WTC11 (cell line): ENCODE data around the gene PPARA. TPM values are rescaled to one million over a fixed set of nuclear protein-coding genes. Genes with fewer than 3 reads are reported as not detected.

ENCODE experiments used
- ATAC-seq: fragments of 200-7000 bp; cut with Tn5 transposase; 2 replicates; pipeline ENCODE4 v1.10.0; 2021; ENCODE audit warnings: mild to moderate bottlenecking, moderate library complexity
- CTCF ChIA-PET: fragments of 300-600 bp; sonication (Branson Sonifier 250); formaldehyde crosslinking; loops from one replicate; lab custom pipeline; 2021; ENCODE audit warnings: antibody characterized with exemption; lab: Charles Lee
- POLR2A ChIA-PET: fragments of 350-600 bp; sonication (Branson Sonifier 250); formaldehyde crosslinking; loops from one replicate; lab custom pipeline; 2021; ENCODE audit warnings: antibody characterized with exemption; lab: Charles Lee
- DNase-seq: peaks from one replicate; pipeline ENCODE4 v3.0.0; 2021; ENCODE audit warnings: low spot score
- H3K27ac Mint-ChIP-seq: 2 replicates; pipeline ENCODE4 v1.8.0; 2021; ENCODE audit warnings: mixed read lengths
- H3K27me3 Mint-ChIP-seq: 2 replicates; pipeline ENCODE4 v1.8.0; 2021; ENCODE audit warnings: low read depth, mild to moderate bottlenecking, moderate library complexity, mixed read lengths
- H3K36me3 Mint-ChIP-seq: 2 replicates; pipeline ENCODE4 v1.8.0; 2021; ENCODE audit warnings: mixed read lengths
- H3K4me1 Mint-ChIP-seq: 2 replicates; pipeline ENCODE4 v1.8.0; 2022; ENCODE audit warnings: mixed read lengths
- H3K4me3 Mint-ChIP-seq: 2 replicates; pipeline ENCODE4 v1.8.0; 2021; ENCODE audit warnings: mild to moderate bottlenecking, moderate library complexity, mixed read lengths
- H3K9me3 Mint-ChIP-seq: 2 replicates; pipeline ENCODE4 v1.8.0; 2021; ENCODE audit warnings: mixed read lengths
- ATF1 ChIP-seq: sonication (generic); formaldehyde crosslinking; IDR thresholded peaks from 2 replicates; pipeline ENCODE4 v1.8.1; 2023; ENCODE audit warnings: mild to moderate bottlenecking, moderate library complexity, missing genetic modification reagents
- ELF4 ChIP-seq: sonication (generic); formaldehyde crosslinking; IDR thresholded peaks from 2 replicates; pipeline ENCODE4 v1.8.1; 2022; ENCODE audit warnings: low read depth, mild to moderate bottlenecking, moderate library complexity, missing genetic modification reagents
- MXD4 ChIP-seq: fragments of 250-450 bp; sonication (Bioruptor Pico); IDR thresholded peaks from 2 replicates; pipeline ENCODE4 v1.8.0; 2021; ENCODE audit warnings: mild to moderate bottlenecking, moderate library complexity, borderline replicate concordance
- MYBL2 ChIP-seq: sonication (generic); formaldehyde crosslinking; IDR thresholded peaks from 2 replicates; pipeline ENCODE4 v1.8.1; 2023; ENCODE audit warnings: mild to moderate bottlenecking, moderate library complexity, missing genetic modification reagents
- NFYB ChIP-seq: sonication (generic); formaldehyde crosslinking; conservative IDR thresholded peaks from 2 replicates; pipeline ENCODE4 v1.8.0; 2022; ENCODE audit warnings: low read depth, missing genetic modification reagents
- SMAD4 ChIP-seq: sonication (generic); formaldehyde crosslinking; IDR thresholded peaks from 2 replicates; pipeline ENCODE4 v1.8.0; 2022; ENCODE audit warnings: mild to moderate bottlenecking, missing genetic modification reagents
- TP53 ChIP-seq: sonication (generic); formaldehyde crosslinking; IDR thresholded peaks from 2 replicates; pipeline ENCODE4 v1.8.1; 2023; ENCODE audit warnings: mild to moderate bottlenecking, missing genetic modification reagents
- ZNF138 ChIP-seq: sonication (generic); formaldehyde crosslinking; conservative IDR thresholded peaks from 2 replicates; pipeline ENCODE4 v1.8.1; 2022; ENCODE audit warnings: mild to moderate bottlenecking, moderate library complexity, missing genetic modification reagents
- ZNF232 ChIP-seq: sonication (generic); formaldehyde crosslinking; IDR thresholded peaks from 2 replicates; pipeline ENCODE4 v1.8.0; 2022; ENCODE audit warnings: mild to moderate bottlenecking, missing genetic modification reagents
- total RNA-seq: library from RNA; stranded (reverse); gene quantifications from 3 replicates; pipeline ENCODE4 v1.2.3, GENCODE V29; 2021
- TF ChIP-seq, protein P1 (sequence below): fragments of 200-600 bp; IDR thresholded peaks from 2 replicates; pipeline ENCODE4 v1.8.0; 2022; ENCODE audit warnings: antibody characterized with exemption
- TF ChIP-seq, protein P2 (sequence below): sonication (generic); formaldehyde crosslinking; IDR thresholded peaks from 2 replicates; pipeline ENCODE4 v1.8.0; 2023; ENCODE audit warnings: mild to moderate bottlenecking, missing genetic modification reagents
- TF ChIP-seq, protein P3 (sequence below): sonication (generic); formaldehyde crosslinking; conservative IDR thresholded peaks from 2 replicates; pipeline ENCODE4 v1.8.1; 2023; ENCODE audit warnings: mild to moderate bottlenecking, low read depth, missing genetic modification reagents, moderate library complexity
- TF ChIP-seq, protein P4 (sequence below): sonication (generic); formaldehyde crosslinking; IDR thresholded peaks from 2 replicates; pipeline ENCODE4 v1.8.1; 2022; ENCODE audit warnings: low read depth, missing genetic modification reagents, borderline replicate concordance
- TF ChIP-seq, protein P5 (sequence below): fragments of 250-450 bp; sonication (Bioruptor Pico); conservative IDR thresholded peaks from 2 replicates; pipeline ENCODE4 v1.9.0; 2021; ENCODE audit warnings: mild to moderate bottlenecking
- TF ChIP-seq, protein P6 (sequence below): sonication (generic); formaldehyde crosslinking; IDR thresholded peaks from 2 replicates; pipeline ENCODE4 v1.8.1; 2023; ENCODE audit warnings: mild to moderate bottlenecking, missing genetic modification reagents
- TF ChIP-seq, protein P7 (sequence below): sonication (generic); formaldehyde crosslinking; IDR thresholded peaks from 2 replicates; pipeline ENCODE4 v1.8.0; 2023; ENCODE audit warnings: missing genetic modification reagents, mild to moderate bottlenecking, borderline replicate concordance

Gene PPARA
- total RNA-seq, 1 experiment from 2014 or later: 9.3 TPM

DNA sequence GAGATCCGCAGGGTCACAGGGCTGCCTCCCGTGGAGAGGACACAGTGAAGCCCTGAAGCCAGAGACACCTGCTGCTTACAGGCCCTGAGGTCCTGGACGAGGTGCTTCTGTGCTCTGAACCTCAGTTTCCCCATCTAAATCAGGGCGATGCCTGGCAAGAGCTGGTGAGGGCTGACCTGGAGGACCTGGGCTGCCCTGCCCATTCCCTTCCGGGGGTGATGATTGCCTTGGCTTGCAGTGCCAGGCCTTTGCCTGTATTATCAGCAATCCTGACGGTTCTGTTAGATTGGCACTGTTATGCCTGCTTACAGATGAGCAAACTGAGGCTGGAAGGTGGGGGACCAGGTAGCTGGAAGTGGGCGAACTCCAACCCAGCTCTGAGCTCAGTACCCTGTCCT is 138.5 kb downstream of the PPARA start (continued):
- TF ChIP-seq, protein P1, sequence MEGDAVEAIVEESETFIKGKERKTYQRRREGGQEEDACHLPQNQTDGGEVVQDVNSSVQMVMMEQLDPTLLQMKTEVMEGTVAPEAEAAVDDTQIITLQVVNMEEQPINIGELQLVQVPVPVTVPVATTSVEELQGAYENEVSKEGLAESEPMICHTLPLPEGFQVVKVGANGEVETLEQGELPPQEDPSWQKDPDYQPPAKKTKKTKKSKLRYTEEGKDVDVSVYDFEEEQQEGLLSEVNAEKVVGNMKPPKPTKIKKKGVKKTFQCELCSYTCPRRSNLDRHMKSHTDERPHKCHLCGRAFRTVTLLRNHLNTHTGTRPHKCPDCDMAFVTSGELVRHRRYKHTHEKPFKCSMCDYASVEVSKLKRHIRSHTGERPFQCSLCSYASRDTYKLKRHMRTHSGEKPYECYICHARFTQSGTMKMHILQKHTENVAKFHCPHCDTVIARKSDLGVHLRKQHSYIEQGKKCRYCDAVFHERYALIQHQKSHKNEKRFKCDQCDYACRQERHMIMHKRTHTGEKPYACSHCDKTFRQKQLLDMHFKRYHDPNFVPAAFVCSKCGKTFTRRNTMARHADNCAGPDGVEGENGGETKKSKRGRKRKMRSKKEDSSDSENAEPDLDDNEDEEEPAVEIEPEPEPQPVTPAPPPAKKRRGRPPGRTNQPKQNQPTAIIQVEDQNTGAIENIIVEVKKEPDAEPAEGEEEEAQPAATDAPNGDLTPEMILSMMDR: no peak
- TF ChIP-seq ZNF232 (CRISPR knock-in tag): no peak
- no peak for TF ChIP-seq ATF1
- TF ChIP-seq MXD4 (CRISPR knock-in tag): no peak
- TF ChIP-seq, protein P2, sequence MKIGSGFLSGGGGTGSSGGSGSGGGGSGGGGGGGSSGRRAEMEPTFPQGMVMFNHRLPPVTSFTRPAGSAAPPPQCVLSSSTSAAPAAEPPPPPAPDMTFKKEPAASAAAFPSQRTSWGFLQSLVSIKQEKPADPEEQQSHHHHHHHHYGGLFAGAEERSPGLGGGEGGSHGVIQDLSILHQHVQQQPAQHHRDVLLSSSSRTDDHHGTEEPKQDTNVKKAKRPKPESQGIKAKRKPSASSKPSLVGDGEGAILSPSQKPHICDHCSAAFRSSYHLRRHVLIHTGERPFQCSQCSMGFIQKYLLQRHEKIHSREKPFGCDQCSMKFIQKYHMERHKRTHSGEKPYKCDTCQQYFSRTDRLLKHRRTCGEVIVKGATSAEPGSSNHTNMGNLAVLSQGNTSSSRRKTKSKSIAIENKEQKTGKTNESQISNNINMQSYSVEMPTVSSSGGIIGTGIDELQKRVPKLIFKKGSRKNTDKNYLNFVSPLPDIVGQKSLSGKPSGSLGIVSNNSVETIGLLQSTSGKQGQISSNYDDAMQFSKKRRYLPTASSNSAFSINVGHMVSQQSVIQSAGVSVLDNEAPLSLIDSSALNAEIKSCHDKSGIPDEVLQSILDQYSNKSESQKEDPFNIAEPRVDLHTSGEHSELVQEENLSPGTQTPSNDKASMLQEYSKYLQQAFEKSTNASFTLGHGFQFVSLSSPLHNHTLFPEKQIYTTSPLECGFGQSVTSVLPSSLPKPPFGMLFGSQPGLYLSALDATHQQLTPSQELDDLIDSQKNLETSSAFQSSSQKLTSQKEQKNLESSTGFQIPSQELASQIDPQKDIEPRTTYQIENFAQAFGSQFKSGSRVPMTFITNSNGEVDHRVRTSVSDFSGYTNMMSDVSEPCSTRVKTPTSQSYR: no peak

DNA sequence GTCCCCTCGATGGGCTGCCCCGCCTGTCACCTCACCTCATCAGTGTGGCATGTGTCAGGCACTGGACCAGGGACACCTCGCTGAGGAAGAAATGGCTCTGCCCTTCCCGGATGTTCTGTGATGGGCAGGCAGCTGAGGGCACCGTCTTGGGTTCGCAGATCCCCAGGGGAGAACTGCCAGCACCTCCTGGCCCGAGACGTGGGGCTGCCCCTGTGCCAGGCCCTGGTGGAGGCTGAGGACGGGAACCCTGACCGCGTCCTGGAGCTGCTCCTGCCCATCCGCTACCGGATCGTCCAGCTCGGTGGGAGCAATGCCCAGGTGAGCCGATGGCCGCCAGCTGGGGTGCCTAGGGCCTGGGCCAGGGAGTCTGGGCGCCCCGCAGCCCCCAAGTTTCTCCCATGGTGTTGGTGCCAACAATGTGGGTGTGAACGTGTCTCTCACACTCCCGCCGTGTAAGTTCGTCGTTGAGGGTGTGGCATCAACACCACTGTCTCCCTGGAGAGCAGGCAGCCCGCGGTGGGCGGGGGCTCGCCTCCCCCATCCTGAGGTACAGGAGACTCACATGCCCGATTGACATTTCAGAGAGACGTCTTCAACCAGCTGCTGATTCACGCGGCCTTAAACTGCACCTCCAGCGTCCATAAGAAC is 139.0 kb downstream of the PPARA start:
- Mint-ChIP-seq H3K4me1 (no peaks in the 10 kb centered on the region), H3K27me3 (no peaks in the 10 kb centered on the region), H3K27ac (no peak overlapping the region), H3K36me3 (peaks cover 19% of the 10 kb centered on the region), H3K9me3 (no peaks in the 10 kb centered on the region), H3K4me3 (no peak overlapping the region)
- ChIA-PET POLR2A (no interaction called here), CTCF (no interaction called here)
- no peak for ATAC-seq
- DNase-seq: no peak
- TF ChIP-seq, protein P3, sequence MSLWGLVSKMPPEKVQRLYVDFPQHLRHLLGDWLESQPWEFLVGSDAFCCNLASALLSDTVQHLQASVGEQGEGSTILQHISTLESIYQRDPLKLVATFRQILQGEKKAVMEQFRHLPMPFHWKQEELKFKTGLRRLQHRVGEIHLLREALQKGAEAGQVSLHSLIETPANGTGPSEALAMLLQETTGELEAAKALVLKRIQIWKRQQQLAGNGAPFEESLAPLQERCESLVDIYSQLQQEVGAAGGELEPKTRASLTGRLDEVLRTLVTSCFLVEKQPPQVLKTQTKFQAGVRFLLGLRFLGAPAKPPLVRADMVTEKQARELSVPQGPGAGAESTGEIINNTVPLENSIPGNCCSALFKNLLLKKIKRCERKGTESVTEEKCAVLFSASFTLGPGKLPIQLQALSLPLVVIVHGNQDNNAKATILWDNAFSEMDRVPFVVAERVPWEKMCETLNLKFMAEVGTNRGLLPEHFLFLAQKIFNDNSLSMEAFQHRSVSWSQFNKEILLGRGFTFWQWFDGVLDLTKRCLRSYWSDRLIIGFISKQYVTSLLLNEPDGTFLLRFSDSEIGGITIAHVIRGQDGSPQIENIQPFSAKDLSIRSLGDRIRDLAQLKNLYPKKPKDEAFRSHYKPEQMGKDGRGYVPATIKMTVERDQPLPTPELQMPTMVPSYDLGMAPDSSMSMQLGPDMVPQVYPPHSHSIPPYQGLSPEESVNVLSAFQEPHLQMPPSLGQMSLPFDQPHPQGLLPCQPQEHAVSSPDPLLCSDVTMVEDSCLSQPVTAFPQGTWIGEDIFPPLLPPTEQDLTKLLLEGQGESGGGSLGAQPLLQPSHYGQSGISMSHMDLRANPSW: no peak
- TF ChIP-seq, protein P4, sequence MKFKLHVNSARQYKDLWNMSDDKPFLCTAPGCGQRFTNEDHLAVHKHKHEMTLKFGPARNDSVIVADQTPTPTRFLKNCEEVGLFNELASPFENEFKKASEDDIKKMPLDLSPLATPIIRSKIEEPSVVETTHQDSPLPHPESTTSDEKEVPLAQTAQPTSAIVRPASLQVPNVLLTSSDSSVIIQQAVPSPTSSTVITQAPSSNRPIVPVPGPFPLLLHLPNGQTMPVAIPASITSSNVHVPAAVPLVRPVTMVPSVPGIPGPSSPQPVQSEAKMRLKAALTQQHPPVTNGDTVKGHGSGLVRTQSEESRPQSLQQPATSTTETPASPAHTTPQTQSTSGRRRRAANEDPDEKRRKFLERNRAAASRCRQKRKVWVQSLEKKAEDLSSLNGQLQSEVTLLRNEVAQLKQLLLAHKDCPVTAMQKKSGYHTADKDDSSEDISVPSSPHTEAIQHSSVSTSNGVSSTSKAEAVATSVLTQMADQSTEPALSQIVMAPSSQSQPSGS (CRISPR knock-in tag): no peak
- no peak for TF ChIP-seq ZNF138 (CRISPR knock-in tag)
- no peak for TF ChIP-seq ELF4 (CRISPR knock-in tag)
- no peak for TF ChIP-seq NFYB (CRISPR knock-in tag)
- TF ChIP-seq, protein P5, sequence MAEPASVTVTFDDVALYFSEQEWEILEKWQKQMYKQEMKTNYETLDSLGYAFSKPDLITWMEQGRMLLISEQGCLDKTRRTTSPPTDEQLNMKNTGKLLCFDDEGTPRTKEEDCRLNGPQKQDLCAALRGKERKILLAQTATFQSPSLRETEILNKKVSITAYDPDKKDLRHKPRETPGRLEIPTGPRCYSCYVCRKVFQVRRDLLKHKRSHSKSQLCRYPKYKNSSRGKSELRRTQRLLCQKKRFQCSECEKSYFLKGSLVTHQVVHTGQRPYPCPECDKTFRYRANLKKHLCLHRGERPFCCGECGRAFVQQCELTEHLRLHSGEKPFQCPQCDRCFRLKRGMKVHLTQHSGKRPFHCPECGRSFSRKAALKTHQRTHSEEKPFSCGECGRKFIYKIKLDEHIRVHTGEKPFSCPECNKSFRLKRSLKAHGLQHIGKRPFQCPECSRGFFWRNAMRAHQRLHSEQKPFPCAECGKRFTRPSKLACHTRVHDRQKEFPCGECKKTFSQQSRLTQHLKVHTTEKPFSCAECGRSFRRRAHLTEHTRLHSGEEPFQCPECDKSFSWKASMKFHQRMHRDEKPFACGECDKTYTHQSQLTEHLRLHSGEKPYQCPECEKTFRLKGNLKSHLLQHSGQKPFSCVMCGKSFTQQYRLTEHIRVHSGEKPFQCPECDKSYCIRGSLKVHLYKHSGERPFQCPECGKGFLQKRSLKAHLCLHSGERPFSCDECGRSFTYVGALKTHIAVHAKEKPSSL (CRISPR knock-in tag): no peak
- TF ChIP-seq, protein P6, sequence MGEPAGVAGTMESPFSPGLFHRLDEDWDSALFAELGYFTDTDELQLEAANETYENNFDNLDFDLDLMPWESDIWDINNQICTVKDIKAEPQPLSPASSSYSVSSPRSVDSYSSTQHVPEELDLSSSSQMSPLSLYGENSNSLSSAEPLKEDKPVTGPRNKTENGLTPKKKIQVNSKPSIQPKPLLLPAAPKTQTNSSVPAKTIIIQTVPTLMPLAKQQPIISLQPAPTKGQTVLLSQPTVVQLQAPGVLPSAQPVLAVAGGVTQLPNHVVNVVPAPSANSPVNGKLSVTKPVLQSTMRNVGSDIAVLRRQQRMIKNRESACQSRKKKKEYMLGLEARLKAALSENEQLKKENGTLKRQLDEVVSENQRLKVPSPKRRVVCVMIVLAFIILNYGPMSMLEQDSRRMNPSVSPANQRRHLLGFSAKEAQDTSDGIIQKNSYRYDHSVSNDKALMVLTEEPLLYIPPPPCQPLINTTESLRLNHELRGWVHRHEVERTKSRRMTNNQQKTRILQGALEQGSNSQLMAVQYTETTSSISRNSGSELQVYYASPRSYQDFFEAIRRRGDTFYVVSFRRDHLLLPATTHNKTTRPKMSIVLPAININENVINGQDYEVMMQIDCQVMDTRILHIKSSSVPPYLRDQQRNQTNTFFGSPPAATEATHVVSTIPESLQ (CRISPR knock-in tag): no peak
- no peak for TF ChIP-seq SMAD4 (CRISPR knock-in tag)
- TF ChIP-seq, protein P7, sequence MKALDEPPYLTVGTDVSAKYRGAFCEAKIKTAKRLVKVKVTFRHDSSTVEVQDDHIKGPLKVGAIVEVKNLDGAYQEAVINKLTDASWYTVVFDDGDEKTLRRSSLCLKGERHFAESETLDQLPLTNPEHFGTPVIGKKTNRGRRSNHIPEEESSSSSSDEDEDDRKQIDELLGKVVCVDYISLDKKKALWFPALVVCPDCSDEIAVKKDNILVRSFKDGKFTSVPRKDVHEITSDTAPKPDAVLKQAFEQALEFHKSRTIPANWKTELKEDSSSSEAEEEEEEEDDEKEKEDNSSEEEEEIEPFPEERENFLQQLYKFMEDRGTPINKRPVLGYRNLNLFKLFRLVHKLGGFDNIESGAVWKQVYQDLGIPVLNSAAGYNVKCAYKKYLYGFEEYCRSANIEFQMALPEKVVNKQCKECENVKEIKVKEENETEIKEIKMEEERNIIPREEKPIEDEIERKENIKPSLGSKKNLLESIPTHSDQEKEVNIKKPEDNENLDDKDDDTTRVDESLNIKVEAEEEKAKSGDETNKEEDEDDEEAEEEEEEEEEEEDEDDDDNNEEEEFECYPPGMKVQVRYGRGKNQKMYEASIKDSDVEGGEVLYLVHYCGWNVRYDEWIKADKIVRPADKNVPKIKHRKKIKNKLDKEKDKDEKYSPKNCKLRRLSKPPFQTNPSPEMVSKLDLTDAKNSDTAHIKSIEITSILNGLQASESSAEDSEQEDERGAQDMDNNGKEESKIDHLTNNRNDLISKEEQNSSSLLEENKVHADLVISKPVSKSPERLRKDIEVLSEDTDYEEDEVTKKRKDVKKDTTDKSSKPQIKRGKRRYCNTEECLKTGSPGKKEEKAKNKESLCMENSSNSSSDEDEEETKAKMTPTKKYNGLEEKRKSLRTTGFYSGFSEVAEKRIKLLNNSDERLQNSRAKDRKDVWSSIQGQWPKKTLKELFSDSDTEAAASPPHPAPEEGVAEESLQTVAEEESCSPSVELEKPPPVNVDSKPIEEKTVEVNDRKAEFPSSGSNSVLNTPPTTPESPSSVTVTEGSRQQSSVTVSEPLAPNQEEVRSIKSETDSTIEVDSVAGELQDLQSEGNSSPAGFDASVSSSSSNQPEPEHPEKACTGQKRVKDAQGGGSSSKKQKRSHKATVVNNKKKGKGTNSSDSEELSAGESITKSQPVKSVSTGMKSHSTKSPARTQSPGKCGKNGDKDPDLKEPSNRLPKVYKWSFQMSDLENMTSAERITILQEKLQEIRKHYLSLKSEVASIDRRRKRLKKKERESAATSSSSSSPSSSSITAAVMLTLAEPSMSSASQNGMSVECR: no peak
- no peak for TF ChIP-seq TP53
- TF ChIP-seq MYBL2 (CRISPR knock-in tag): no peak
